ENCODE results near the gene PLEKHM2. TPM values are rescaled to one million over a fixed set of nuclear protein-coding genes. Genes with fewer than 3 reads are reported as not detected.
"Not testable (repeated sequence)": the region's sequence is repeated elsewhere in the genome, so short reads cannot be mapped to it uniquely, and the experiment has no call there.

Gene PLEKHM2
- total RNA-seq, 1 donor from 2014 or later = 40.1 TPM

GRCh38 chr1:15676688-15677661, 7.1 kb upstream of the PLEKHM2 start:
- no peak for DNase-seq (ENCODE audit: low read depth in 2 of 2)

GRCh38 chr1:15678578-15678977, 5.5 kb upstream of the PLEKHM2 start:
- peak in 1 of 2 donors; percentile 31 for DNase-seq (ENCODE audit: low read depth in 2 of 2)

- no peak for DNase-seq (ENCODE audit: low read depth in 2 of 2)
These were observed 4.0 kb upstream of the PLEKHM2 start for GRCh38 chr1:15680131-15680530.

- DNase-seq (ENCODE audit: low read depth in 2 of 2) = no peak
These were observed 3.4 kb upstream of the PLEKHM2 start for GRCh38 chr1:15680561-15681348.

GRCh38 chr1:15681349-15682292, 2.5 kb upstream of the PLEKHM2 start:
- no peak for DNase-seq (ENCODE audit: low read depth in 2 of 2)

- no peak for DNase-seq (ENCODE audit: low read depth in 2 of 2)
These were observed 1.2 kb upstream of the PLEKHM2 start for GRCh38 chr1:15682936-15683341.

- DNase-seq (ENCODE audit: low read depth in 2 of 2) = no peak
These were observed 628 bp upstream of the PLEKHM2 start for GRCh38 chr1:15683345-15684039.

- DNase-seq (ENCODE audit: low read depth in 2 of 2) = peak in 1 of 2 donors; percentile 41
These were observed 560 bp downstream of the PLEKHM2 start for GRCh38 chr1:15684468-15685291.

- DNase-seq (ENCODE audit: low read depth in 2 of 2) = no peak
These were observed 1.7 kb downstream of the PLEKHM2 start for GRCh38 chr1:15685820-15686219.

- no peak for DNase-seq (ENCODE audit: low read depth in 2 of 2)
These were observed 3.3 kb downstream of the PLEKHM2 start for GRCh38 chr1:15687446-15687845.

GRCh38 chr1:15690317-15690716, 6.2 kb downstream of the PLEKHM2 start:
- DNase-seq (ENCODE audit: low read depth in 2 of 2) = no peak

- no peak for DNase-seq (ENCODE audit: low read depth in 2 of 2)
These were observed 7.4 kb downstream of the PLEKHM2 start for GRCh38 chr1:15691434-15692032.

- DNase-seq (ENCODE audit: low read depth in 2 of 2) = peak in 1 of 2 donors; percentile 52
These were observed 8.1 kb downstream of the PLEKHM2 start for GRCh38 chr1:15692121-15692682.

GRCh38 chr1:15693371-15693770, 9.3 kb downstream of the PLEKHM2 start:
- DNase-seq (ENCODE audit: low read depth in 2 of 2) = no peak

GRCh38 chr1:15696956-15697521, 12.9 kb downstream of the PLEKHM2 start:
- peak in 1 of 2 donors; percentile 11 for DNase-seq (ENCODE audit: low read depth in 2 of 2)

- no peak for DNase-seq (ENCODE audit: low read depth in 2 of 2)
These were observed 14.1 kb downstream of the PLEKHM2 start for GRCh38 chr1:15698201-15698600.

GRCh38 chr1:15699321-15699720, 15.2 kb downstream of the PLEKHM2 start:
- DNase-seq (ENCODE audit: low read depth in 2 of 2) = not testable (repeated sequence)

GRCh38 chr1:15700508-15700907, 16.4 kb downstream of the PLEKHM2 start:
- DNase-seq (ENCODE audit: low read depth in 2 of 2) = no peak

- no peak for DNase-seq (ENCODE audit: low read depth in 2 of 2)
These were observed 17.7 kb downstream of the PLEKHM2 start for GRCh38 chr1:15701784-15702183.

Measured in dermis microvascular lymphatic vessel endothelial cell (primary cell).